WTC11 (cell line): ENCODE results near the gene ZNF226.

Experiments used
- CTCF ChIP-seq: fragments of 200-600 bp; IDR thresholded peaks from 2 replicates; pipeline ENCODE4 v1.8.0; 2022; ENCODE audit warnings: antibody characterized with exemption
- E2F5 ChIP-seq: sonication (generic); formaldehyde crosslinking; IDR thresholded peaks from 2 replicates; pipeline ENCODE4 v1.8.1; 2022; ENCODE audit warnings: mild to moderate bottlenecking, moderate library complexity, missing genetic modification reagents
- IRF2 ChIP-seq: sonication (generic); formaldehyde crosslinking; IDR thresholded peaks from 2 replicates; pipeline ENCODE4 v1.8.0; 2022; ENCODE audit warnings: low read depth, missing genetic modification reagents, borderline replicate concordance
- MYBL2 ChIP-seq: sonication (generic); formaldehyde crosslinking; IDR thresholded peaks from 2 replicates; pipeline ENCODE4 v1.8.1; 2023; ENCODE audit warnings: mild to moderate bottlenecking, moderate library complexity, missing genetic modification reagents
- NFYB ChIP-seq: sonication (generic); formaldehyde crosslinking; conservative IDR thresholded peaks from 2 replicates; pipeline ENCODE4 v1.8.0; 2022; ENCODE audit warnings: low read depth, missing genetic modification reagents
- NR2C2 ChIP-seq: sonication (generic); formaldehyde crosslinking; IDR thresholded peaks from 2 replicates; pipeline ENCODE4 v1.8.0; 2022; ENCODE audit warnings: mild to moderate bottlenecking, missing genetic modification reagents
- RELA ChIP-seq: sonication (generic); formaldehyde crosslinking; IDR thresholded peaks from 2 replicates; pipeline ENCODE4 v1.8.1; 2022; ENCODE audit warnings: missing genetic modification reagents, mild to moderate bottlenecking, borderline replicate concordance
- USF1 ChIP-seq: sonication (generic); formaldehyde crosslinking; IDR thresholded peaks from 2 replicates; pipeline ENCODE4 v1.8.0; 2022; ENCODE audit warnings: mild to moderate bottlenecking, missing genetic modification reagents
- ZBTB21 ChIP-seq: sonication (generic); formaldehyde crosslinking; IDR thresholded peaks from 2 replicates; pipeline ENCODE4 v1.8.1; 2023; ENCODE audit warnings: mild to moderate bottlenecking, missing genetic modification reagents, borderline replicate concordance
- ZNF121 ChIP-seq: sonication (generic); formaldehyde crosslinking; IDR thresholded peaks from 2 replicates; pipeline ENCODE4 v1.8.0; 2023; ENCODE audit warnings: missing genetic modification reagents
- ZNF317 ChIP-seq: sonication (generic); formaldehyde crosslinking; IDR thresholded peaks from 2 replicates; pipeline ENCODE4 v1.8.1; 2023; ENCODE audit warnings: low read depth, mild to moderate bottlenecking, moderate library complexity, missing genetic modification reagents, borderline replicate concordance
- ZNF671 ChIP-seq: fragments of 250-450 bp; sonication (Bioruptor Pico); IDR thresholded peaks from 2 replicates; pipeline ENCODE4 v1.8.0; 2021; ENCODE audit warnings: mild to moderate bottlenecking

GRCh38 chr19:44202470-44202869 is 37.6 kb downstream of the ZNF226 start:
- TF ChIP-seq NFYB (no peak), ZNF121 (CRISPR knock-in tag) (no peak), CTCF (no peak), USF1 (CRISPR knock-in tag) (no peak), ZBTB21 (CRISPR knock-in tag) (no peak), IRF2 (CRISPR knock-in tag) (no peak), NR2C2 (CRISPR knock-in tag) (no peak), MYBL2 (CRISPR knock-in tag) (no peak), E2F5 (CRISPR knock-in tag) (no peak), ZNF671 (CRISPR knock-in tag) (no peak), RELA (CRISPR knock-in tag) (no peak), ZNF317 (CRISPR knock-in tag) (no peak)
